SH-SY5Y (cell line): ENCODE measurements around the gene GCA.

Source experiments
- GATA2 ChIP-seq: IDR thresholded peaks from 2 replicates; pipeline ENCODE4 v1.6.1; 2011; ENCODE audit warnings: mild to moderate bottlenecking, low read depth, low read length
- GATA3 ChIP-seq: IDR thresholded peaks from 2 replicates; pipeline ENCODE4 v1.6.1; 2011; ENCODE audit warnings: low read depth, mild to moderate bottlenecking, low read length, moderate library complexity

The GCA gene

DNA sequence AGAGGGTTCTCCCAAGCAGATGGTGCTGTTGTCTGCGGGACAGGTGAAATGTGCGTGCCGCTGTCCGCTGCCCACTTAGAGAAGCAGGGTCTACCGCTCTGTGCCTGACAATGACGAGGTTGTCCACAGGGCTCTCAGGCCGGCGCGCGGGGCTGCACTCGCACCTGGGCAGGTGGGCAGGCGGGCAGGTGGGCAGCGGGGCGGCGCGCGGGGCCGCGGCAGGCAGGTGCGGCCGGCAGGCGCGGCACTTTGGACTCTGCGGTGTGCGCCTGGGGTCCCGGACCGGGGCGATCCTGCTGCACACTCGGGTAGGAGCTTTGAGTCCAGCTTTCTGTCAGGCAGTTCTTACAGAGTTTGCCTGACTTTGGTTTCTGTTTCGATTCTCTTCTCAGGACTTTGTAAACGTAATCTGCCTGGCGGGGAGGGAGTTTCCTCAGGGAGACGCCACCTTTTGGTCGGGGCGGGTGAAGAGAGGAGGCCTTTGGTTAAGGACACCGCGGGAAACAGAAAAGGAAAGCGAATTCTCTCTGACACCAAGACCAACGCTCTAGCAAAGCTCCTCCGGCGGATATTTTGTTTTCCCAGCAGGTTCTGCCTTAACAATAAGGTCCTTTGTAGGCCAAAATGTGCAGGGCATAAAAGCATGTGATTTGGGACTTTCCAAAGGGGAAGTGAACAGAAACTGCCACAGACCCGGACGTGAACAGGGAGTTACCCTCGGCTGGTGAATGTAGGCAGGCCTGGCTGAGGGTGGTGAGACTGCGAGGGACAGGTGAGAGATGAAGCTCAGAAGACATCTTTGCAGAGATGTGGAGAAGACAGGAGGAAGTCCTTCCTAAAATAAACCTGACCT, 25.4 kb upstream of the GCA start, which contains the start of gene IFIH1:
Gene IFIH1 (minus strand): TSS at position 357 of the 853 bp plus-strand sequence. CDS start 377 bp downstream, outside the sequence.
- TF ChIP-seq GATA3 (no peak), GATA2 (no peak)

DNA sequence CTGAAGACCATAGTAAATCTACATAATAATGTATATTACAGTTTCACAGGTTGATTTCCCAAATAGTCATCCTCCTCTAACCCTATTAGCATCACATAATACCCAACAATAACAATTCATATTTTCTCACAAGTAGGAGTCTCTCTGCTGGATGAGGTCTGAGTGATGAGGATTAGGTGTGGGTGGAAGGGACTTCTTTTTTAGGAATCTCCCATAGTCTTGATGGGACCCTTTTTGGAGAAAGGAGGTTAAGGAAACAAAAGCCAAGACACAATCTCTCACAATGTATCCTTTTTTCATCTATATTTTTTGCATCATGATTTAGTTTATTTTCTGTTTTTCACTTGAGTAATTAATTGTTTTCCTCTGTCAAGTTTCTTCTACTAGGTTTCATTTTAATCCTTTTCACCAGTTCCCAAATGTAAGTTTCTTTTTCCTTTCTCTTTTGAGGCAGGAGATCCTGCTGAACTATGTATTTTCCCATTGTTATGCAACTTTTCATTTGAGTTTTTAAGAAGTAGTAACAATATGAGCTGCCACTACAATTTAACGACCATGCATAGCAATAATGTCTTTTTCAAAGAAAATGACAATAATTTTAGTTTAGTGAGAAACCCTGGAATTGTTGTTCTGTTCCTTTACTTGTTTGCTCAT, 22.9 kb upstream of the GCA start:
- TF ChIP-seq GATA2 (no peak), GATA3 (no peak)

DNA sequence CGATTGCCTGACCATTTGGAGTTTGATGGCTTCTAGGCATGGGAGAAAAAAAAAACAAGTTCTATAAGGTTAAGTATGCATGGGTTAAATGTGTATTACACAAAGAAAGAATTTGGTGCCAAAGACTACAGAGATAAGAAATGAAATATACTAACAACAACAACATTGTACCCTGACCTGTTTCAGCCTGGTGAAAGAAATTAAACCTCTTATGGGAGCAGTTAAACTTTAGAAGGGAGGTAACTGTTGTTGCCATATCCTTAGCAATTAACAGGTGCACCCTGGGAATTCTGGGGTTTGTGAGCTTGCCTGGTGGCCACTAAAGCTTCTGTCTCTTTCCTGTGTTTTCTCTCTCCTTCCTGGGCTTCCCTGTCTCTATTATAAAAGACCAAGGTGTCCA, 19.0 kb upstream of the GCA start:
- TF ChIP-seq GATA2 (no peak), GATA3 (no peak)

DNA sequence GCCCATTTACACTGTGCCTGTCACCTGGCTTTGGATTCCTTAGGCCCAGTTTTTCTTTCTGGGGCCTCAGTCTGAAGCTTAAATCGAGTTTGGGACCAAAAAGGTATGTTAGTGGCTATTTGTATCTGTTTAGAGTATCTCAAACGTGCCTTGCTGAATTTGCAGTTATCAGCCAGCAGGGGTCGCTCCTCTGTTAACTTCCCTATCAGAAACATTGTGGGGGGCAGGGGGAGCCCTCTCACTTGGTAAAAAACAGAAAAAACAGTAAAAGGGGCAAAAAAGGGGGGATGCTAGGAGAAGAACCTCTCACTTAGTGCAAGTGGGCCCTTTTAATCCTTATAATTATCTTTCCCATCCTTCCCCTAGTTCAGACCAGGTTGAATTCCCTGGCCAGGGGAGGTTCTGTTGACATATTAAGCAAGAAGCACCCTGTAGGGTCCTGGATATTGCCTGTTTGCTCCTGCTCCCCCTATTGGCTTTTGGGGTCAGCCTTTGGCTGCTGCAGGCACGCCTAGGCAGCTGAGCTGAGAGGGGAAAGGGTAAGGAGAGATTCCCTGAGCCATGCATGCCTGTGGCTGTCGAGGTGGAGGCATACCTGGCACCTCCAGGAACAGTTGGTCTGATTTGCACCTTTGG, 16.7 kb upstream of the GCA start:
- TF ChIP-seq GATA3: no peak
- TF ChIP-seq GATA2: no peak

DNA sequence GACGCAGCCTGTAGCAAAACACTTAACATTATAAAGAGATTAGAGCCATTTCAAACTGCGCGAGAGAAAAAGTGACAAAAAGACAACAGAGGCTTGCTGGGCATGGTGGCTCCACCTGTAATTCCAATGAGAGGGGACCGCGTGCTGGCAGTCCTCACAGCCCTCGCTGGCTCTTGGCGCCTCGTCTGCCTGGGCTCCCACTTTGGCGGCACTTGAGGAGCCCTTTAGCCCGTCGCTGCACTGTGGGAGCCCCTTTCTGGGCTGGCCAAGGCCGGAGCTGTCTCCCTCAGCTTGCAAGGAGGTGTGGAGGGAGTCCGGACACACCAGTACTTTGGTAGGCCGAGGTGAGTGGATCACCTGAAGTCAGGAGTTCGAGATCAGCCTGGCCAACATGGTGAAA, 16.1 kb upstream of the GCA start:
- TF ChIP-seq GATA2 (no peak), GATA3 (no peak)

DNA sequence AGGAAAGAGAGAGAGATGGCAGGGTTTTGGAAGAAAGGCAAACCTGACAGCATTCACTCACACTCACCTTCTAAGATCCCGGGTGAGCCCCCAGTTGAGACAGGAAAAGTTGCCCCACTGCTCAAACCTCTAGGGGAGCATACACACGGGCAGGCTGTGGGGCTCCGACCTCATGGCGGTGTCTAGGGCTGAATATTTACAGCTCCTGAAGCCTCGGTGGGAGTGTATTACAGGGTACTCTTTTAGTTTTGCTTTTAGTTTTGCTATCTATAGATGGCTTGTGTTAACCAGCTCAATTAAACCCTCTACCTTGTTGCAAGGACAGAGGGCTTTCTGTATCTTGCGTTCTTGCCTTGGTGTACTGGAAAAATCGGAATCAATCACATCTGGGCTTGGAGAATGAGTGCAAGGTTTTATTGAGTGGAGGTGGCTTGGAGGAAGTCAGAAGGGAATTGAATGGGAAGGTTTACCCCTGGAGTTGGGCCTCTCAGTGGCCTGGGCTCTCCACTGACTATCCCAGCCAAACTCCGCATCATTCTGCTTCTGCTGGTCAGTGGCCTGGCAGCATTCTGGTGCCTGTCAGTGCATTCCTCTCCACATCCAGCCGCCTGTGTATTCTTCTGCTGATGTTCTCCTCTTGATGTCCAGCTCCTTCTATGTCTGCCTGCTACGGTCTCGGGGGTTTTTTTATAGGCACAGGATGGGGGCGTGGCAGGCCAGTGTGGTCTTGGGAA, 15.3 kb upstream of the GCA start:
- TF ChIP-seq GATA2 (no peak), GATA3 (no peak)

DNA sequence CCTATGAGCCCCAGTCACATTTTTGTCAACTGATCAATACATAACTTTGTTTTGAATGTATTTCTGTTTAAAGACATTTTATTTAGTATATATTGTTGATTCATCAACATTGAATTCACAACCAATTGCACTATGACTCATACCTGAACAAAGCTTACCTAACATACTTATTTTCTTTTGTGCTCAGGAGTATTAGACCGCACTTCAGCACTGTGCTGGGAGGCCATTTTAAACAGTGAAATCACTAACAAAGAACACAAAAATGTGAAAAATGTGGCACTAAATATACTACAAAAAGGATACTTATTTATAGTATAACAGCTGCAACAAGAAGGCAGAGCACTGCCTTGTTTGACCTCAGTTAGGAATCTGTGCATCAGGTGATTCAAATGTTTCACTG, 13.1 kb upstream of the GCA start:
- TF ChIP-seq GATA3: no peak
- TF ChIP-seq GATA2: no peak

DNA sequence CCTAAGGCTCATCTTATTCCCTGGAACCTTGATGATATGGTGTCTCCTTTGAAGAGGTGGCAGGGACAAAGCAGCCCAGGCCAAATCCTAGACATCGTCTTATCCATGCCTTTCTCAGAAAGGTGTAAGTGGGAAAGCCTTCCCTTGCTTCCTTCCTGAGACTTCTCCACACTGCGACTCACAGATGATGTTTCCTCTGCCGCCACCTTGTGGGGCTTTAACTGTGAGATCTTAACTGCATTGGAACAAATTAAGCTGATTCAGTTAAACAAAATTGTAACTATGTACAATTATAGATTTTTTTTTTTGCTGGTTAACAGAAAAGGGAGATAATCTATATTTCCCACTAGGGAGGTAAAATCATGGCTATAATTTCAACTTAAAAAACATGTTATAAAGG, 10.0 kb upstream of the GCA start:
- TF ChIP-seq GATA2: no peak
- no peak for TF ChIP-seq GATA3

DNA sequence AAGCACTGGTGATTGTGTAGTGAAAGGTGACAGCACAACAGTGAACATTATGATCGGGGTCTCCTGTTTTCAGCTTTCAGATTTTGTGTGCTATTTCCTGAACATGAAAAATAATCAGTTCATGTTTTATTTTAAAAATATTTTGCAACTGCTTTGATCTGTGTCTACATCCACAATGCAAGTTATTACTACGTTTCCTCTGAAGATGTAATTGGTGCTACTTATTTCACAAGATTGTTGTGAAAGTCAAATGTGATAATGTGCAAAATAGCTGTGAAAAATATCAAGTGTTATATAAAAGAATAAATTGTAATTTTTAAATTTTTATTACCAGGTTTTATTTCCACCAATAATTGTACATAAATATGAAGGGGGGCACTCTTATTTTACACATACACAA, 6.1 kb upstream of the GCA start:
- TF ChIP-seq GATA2 (no peak), GATA3 (no peak)

DNA sequence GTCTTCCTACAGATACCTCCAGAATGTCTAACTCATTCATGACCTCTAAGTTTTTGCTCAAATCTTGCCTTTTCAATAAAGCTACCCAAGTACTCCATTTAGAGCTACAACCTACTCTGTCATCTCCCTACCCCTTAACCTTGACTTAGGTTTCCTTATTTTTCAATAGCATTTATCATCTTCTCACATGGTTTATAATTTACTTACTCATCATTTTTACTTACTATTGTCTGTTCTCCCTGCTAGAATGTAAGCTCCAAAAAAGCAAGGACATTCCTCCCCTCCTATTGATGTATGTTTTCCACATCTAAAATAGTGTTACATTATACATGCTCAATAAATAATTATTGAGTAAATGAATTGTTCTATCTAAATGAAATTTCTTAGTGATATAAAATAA, 3.1 kb upstream of the GCA start:
- TF ChIP-seq GATA2: no peak
- no peak for TF ChIP-seq GATA3

DNA sequence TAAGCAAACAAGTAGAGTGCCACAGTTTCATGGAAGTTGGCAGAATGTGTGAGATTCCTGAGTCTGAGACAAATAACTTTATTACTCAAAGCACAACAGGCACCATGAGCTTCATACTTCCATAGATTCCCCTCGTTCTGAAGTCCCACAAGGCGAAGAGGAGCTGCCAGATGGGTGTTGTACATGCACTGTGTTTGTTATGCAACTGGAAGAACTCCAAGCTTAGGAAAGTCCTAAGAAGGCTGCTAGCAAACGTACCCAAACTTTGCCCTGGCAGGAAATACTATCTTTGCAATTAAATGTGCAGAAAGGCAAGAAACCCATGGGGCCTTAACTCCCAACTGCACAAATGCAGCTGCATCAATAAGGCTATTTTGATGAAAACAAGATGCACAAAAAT, 1.6 kb upstream of the GCA start:
- TF ChIP-seq GATA3 (no peak), GATA2 (no peak)

DNA sequence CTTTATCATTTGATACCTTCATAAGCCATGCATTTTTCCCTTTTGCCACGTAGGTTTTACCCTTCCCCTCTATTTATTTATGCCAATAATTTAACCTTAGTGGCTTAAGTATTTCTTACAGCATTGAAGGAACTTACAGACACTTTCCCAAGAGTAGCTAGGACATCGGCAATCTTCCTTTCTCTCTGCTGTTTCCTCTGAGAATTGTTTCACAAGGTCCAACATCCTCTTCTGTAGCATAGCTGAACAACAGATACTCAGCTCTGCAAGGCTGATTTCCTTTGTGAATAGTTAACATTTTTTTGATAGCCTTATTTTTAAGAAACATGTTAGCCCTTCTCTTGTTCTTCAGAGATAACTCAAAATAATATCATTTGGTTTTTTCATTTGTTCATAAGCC, 1.1 kb upstream of the GCA start:
- TF ChIP-seq GATA3 (no peak), GATA2 (no peak)

DNA sequence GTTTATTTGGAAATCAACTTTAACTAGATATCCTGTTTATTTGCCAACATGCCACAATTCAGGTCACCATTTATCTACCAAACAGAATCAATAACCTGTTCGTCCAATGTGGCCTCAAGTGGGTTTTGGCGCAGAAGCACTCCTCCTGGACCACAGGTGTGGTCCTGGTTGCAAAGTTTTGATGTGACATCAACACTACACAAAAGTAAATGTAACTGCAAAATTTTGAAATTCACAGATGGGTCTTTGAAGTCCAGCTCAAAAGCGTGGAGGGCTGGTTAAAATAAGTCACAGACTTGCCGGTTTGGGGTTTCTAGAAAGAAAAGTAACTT, 474 bp upstream of the GCA start:
- TF ChIP-seq GATA2 (no peak), GATA3 (no peak)

DNA sequence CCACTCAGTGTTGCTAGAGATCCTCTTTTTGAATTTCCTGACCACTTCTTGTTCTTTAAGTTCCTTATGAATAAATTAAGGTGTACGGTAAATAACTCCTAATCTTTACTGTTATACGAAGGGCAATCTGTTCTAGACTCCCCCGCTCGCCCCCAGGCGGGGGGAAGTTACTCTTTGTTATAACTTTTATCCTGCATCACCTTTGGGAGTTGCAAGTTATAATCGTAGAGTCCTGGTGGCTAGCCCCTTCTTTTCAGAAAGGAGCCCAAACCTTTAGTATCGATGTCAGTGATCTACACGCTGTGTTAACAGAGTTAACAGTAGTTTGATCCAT, 652 bp downstream of the GCA start:
- no peak for TF ChIP-seq GATA2
- TF ChIP-seq GATA3: no peak
